Activated naive CD4-positive, alpha-beta T cell treated with anti-CD3 and anti-CD28 coated beads, Interleukin-2, amount 10 ng/mL, durations not matched to agents 7 days and 5 days (primary cell): ENCODE data around the gene GP9.
"Not testable (repeated sequence)": the region's sequence is repeated elsewhere in the genome, so short reads cannot be mapped to it uniquely, and the experiment has no call there.

ENCODE experiments used
- CTCF ChIA-PET: fragments of 350-600 bp; sonication (Branson Sonifier 250); formaldehyde crosslinking; loops from one replicate; lab custom pipeline; 2021; ENCODE audit warnings: antibody characterized with exemption; lab: Charles Lee
- DNase-seq: peaks from one replicate; pipeline ENCODE4 v3.0.0-alpha.2; 2020
- H3K27ac Mint-ChIP-seq: one replicate; pipeline ENCODE4 v1.8.0; 2021; ENCODE audit warnings: mild to moderate bottlenecking, moderate library complexity, mixed read lengths
- H3K27me3 Mint-ChIP-seq: one replicate; pipeline ENCODE4 v1.8.0; 2021; ENCODE audit warnings: mild to moderate bottlenecking, mixed read lengths
- H3K36me3 Mint-ChIP-seq: one replicate; pipeline ENCODE4 v1.8.0; 2021; ENCODE audit warnings: mixed read lengths
- H3K4me1 Mint-ChIP-seq: one replicate; pipeline ENCODE4 v1.8.0; 2021; ENCODE audit warnings: mixed read lengths
- H3K4me3 Mint-ChIP-seq: one replicate; pipeline ENCODE4 v1.8.0; 2021; ENCODE audit warnings: mild to moderate bottlenecking, moderate library complexity, mixed read lengths
- H3K9me3 Mint-ChIP-seq: one replicate; pipeline ENCODE4 v1.8.0; 2021; ENCODE audit warnings: mixed read lengths

Gene GP9

DNA sequence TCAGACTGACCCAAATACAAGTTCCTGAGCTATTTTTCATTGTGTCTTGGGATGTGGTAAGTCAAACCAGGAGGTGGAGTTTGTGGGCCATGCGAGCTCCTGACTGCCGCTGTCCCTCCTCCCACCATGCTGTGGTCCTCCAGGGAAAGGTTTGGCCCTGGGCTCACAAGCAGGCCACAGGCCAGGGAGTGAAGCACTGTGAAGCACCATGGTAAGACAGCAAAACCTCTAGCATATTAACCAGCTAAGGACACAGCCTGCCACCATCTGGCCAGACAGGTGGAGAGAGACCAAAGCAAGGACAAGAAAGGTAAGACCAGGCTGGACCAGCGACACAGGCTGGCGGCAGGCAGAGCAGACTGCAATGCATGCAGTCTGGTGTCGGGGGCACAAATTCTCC is 45.7 kb downstream of the GP9 start:
- H3K4me3 Mint-ChIP-seq: no peak overlapping the region
- H3K9me3 Mint-ChIP-seq: no peaks in the 10 kb centered on the region
- H3K36me3 Mint-ChIP-seq: peaks cover 40% of the 10 kb centered on the region
- peaks cover 67% of the 10 kb centered on the region for H3K4me1 Mint-ChIP-seq
- CTCF ChIA-PET: interaction anchor here (1.0 to 1.1 kb wide), 2 partner anchors 12 to 53 kb away, joined by 4 to 7 read pairs; no protein-coding TSS in a partner anchor
- no peaks in the 10 kb centered on the region for H3K27me3 Mint-ChIP-seq
- no peak overlapping the region for H3K27ac Mint-ChIP-seq
- DNase-seq: no peak

DNA sequence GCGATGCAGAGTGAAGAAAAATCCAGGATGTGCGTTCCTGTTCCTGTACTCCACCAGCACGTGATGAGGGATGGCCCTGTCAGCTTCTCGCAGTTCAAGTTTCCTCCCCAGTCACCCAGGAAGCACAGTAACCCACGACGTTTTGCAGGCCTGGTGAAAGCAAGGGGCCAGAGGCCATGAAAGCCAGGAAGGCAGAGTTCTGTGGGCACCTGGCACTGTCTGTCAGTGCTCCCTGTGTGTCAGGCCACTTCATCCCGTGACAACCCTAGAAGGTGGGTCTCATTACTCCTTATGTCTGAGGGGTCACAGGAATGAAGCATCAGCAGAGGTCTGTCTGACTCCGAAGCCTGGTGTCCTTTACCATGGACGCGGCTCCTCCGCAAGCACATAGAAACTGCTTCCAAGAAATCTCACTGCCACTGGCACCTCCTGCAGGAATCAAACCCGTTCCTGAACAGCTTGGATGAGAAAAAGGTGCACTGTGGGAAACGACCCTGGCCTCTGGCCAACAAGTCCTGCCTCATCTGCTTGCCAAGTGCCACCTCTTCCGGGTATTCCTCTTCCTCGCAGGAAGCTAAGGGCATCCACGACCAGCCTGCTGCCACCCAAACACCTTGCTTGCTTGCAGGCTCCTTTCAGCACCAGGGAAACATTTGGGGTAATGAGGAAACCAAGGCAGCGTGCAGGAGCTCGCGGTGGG is 46.4 kb downstream of the GP9 start:
- Mint-ChIP-seq H3K27me3 (no peaks in the 10 kb centered on the region), H3K36me3 (peaks cover 40% of the 10 kb centered on the region), H3K4me1 (peaks cover 67% of the 10 kb centered on the region), H3K4me3 (no peak overlapping the region), H3K27ac (peak overlapping the region; percentile 64), H3K9me3 (no peaks in the 10 kb centered on the region)
- CTCF ChIA-PET: interaction anchor here (0.7 to 1.4 kb wide), 5 partner anchors 11 to 54 kb away, joined by 3 to 7 read pairs (median 3); no protein-coding TSS in a partner anchor
- DNase-seq: no peak

DNA sequence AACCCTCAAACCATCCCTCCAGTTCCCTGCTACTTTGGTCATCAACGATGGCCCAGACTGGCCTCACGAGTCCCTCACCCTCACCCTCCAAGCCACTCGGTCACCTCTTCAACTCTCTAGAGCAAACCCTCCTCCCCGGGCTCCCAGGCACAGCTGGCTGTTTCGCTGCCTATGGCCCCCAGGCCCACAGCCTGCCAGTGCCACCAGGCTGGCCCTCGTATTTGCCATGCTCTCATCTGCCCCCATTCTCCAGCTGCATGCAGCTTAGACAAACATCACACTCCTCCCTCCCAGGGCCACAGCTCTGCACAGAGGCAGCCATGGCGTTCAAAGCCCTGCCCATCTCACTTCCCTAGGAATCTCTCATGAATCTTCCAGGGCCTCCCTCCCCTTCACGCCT is 47.2 kb downstream of the GP9 start:
- peaks cover 68% of the 10 kb centered on the region for H3K4me1 Mint-ChIP-seq
- H3K27ac Mint-ChIP-seq: peak overlapping the region; percentile 53
- no peak overlapping the region for H3K4me3 Mint-ChIP-seq
- no peaks in the 10 kb centered on the region for H3K9me3 Mint-ChIP-seq
- peaks cover 45% of the 10 kb centered on the region for H3K36me3 Mint-ChIP-seq
- no peak for DNase-seq
- CTCF ChIA-PET: interaction anchor here (0.7 to 1.4 kb wide), 3 partner anchors 12 to 55 kb away, joined by 3 read pairs; no protein-coding TSS in a partner anchor
- H3K27me3 Mint-ChIP-seq: no peaks in the 10 kb centered on the region

DNA sequence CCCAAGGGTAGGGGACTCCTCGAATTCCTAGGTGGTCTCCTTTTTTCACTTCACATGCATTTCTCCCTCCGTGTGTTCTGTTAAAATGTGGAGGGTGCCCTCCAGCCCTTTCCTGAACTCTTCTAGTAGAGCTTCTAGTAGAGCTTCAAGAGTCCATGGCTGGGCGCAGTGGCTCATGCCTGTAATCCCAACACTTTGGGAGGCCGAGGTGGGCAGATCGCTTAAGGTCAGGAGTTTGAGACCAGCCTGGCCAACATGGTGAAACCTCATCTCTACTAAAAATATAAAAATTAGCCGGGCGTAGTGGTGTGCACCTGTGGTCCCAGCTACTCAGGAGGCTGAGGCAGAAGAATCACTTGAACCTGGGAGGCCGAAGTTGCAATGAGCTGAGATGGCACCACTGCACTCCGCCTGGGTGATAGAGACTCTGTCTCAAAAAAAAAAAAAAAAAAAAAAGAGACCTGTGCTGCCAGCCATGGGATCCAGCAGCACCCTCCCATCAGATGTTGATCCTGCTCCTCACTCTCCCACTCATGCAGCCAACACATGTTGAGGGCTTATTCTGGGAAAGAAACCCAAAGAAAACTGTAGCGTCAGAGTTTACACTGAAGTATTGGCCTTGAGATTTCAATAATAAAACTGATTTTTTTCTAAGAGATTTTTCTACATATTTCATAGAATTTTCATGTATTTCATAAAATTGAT is 50.6 kb downstream of the GP9 start:
- not testable (repeated sequence) for H3K9me3 Mint-ChIP-seq, H3K27me3 Mint-ChIP-seq, H3K4me3 Mint-ChIP-seq, DNase-seq
- Mint-ChIP-seq H3K36me3 (peaks cover 67% of the 10 kb centered on the region), H3K4me1 (peaks cover 80% of the 10 kb centered on the region), H3K27ac (peak overlapping the region; percentile 71)
- CTCF ChIA-PET: interaction anchor here (1.7 kb wide), 1 partner anchor 10 kb away, joined by 6 read pairs; the partner anchor contains the start of gene RAB43
